ENCODE data around the gene FAM89B.
A peak's percentile ranks its signal among the peaks of the same experiment; 100 is the strongest.
"Not testable (repeated sequence)": the region's sequence is repeated elsewhere in the genome, so short reads cannot be mapped to it uniquely, and the experiment has no call there.

FAM89B gene

DNA sequence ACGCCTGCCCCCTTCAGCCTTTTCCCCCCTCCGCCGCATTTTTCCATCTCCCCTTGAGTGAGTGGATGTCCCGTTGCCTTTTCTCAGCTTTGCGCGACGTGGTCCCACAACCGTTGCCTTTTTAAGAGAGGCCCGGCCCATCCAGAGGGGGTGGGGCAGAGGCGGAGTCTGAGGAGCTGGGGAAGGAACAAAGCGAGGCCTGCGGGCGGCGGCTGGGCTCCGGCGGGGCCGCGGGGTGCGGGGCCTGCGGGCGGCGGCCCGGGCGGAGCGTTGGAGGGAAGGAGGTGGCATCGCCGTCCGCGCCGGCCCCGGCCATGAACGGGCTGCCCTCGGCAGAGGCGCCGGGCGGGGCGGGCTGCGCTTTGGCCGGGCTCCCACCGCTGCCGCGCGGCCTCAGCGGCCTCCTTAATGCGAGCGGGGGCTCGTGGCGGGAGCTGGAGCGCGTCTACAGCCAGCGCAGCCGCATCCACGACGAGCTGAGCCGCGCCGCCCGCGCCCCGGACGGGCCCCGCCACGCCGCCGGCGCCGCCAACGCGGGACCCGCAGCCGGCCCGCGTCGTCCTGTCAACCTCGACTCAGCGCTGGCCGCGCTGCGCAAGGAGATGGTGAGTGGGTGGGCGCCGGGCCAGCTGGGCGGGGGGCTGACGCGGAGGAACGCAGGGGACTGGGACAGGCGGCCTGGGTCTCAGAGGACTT is at the start of gene FAM89B:
FAM89B (plus strand) TSS at position 183 of the 696 bp plus-strand sequence; CDS start at position 315, 132 bp downstream.
- DNase-seq: peak; percentile 78

- DNase-seq: not testable (repeated sequence)
Measured at GRCh38 chr11:65522718-65523630, 49.4 kb upstream of the FAM89B start.

- DNase-seq: not testable (repeated sequence)
Measured at GRCh38 chr11:65523631-65523968, 48.7 kb upstream of the FAM89B start.

GRCh38 chr11:65524014-65524740 is 48.2 kb upstream of the FAM89B start:
- no peak for DNase-seq

DNA sequence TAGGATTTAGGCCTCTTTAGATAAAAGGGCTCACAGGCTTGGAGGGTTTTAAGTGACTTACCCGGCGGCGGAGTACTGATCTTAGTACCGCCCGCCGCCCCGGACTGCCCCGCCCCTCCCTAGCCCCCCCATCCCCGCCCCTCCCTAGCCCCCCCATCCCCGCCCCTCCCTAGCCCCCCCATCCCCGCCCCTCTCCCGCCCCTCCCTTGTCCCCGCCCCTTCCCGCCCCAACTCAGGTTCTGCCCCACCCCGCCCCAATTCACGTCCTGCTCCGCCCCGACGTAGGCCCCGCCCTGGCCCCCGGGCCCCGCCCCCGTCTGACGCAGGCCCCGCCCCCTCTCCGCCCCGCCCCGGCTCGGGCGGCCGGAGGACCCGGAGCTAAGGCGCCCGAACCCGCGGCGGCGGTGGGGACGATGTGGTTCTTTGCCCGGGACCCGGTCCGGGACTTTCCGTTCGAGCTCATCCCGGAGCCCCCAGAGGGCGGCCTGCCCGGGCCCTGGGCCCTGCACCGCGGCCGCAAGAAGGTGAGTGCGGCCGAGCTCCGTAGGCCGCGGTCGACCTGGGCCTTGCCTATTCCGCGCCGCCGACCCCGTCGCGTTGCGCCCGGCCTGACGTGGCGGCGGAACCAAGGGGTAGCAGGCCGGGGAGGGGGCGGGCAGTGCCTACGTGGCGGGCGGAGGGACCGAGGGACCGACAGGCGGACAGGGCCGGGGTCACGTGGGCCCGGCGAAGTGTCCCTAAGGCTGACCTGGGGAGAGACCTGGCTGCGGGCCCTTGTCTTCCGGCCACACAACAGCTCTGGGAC is 47.4 kb upstream of the FAM89B start, which contains the start of gene SCYL1:
SCYL1 (plus strand) TSS at position 343 of the 805 bp plus-strand sequence; CDS start at position 414, 71 bp downstream.
- peak; percentile 67 for DNase-seq

- DNase-seq: peak; percentile 17
Measured at GRCh38 chr11:65525546-65526480, 46.5 kb upstream of the FAM89B start.

- no peak for DNase-seq
Measured at GRCh38 chr11:65526744-65527143, 45.6 kb upstream of the FAM89B start.

- no peak for DNase-seq
Measured at GRCh38 chr11:65528819-65529350, 43.5 kb upstream of the FAM89B start.

- no peak for DNase-seq
Measured at GRCh38 chr11:65529475-65530156, 42.7 kb upstream of the FAM89B start.

DNA sequence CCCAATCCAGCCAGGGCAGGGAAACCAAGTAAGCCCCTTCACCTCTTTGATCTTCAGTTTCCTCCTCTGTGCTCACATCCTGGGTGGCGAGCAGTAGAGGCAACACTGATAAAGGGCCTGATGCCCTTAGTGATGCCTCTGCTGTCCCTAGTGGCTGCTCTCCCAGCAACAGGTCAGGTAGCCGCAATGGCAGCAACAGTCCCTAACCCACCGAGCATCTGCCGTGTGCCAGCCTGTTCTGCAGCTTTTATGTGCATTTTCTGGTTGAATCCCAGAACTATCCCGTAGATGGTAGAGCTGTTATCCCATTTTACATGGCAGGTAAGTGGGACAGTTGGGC is 42.2 kb upstream of the FAM89B start:
- DNase-seq: no peak

- DNase-seq: no peak
Measured at GRCh38 chr11:65532388-65533064, 39.8 kb upstream of the FAM89B start.

GRCh38 chr11:65535102-65535501 is 37.2 kb upstream of the FAM89B start:
- no peak for DNase-seq

- no peak for DNase-seq
Measured at GRCh38 chr11:65536412-65537295, 35.7 kb upstream of the FAM89B start.

GRCh38 chr11:65537296-65537597 is 35.1 kb upstream of the FAM89B start:
- no peak for DNase-seq

- DNase-seq: no peak
Measured at GRCh38 chr11:65537620-65538231, 34.6 kb upstream of the FAM89B start.

GRCh38 chr11:65538232-65538914 is 34.0 kb upstream of the FAM89B start:
- no peak for DNase-seq

- DNase-seq: no peak
Measured at GRCh38 chr11:65538915-65539743, 33.2 kb upstream of the FAM89B start.

Data from NCI-H1092 treated with DMSO at 0.1 percent for 48 hours (cell line).